ENCODE data around the gene LRRC8D.

DNA sequence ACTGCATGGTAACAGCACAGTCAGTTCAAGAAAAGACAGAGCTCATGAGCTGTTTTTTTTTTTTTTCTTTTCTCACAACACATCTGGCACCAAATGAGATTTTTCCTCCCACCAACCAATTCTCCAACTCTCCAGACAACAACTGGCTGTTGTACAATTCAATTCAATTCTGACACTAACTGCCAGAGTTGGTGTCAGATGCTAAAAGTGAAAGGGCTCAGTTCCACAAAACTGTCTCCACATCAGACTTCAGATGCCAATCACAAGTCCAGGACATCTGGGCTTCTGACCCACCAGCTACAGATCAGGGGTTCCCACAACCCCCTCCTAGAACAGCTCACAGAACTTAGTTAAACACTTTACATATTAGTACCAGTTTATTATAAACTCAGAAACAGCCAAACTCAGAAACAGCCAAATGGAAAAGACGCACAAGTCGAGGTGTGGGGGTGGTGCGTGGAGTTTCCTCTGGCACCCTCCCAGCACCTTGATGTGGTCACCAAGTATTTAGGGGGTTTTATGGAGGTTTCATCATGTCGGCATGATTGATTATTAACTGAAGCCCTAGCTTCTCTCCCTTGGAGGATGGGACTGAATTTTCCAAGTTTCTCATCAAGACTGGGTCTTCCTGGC lies 39.2 kb upstream of the LRRC8D start:
- no peak for TF ChIP-seq ZNF274 (IDR thresholded peaks at IDR 0.05; ENCODE audit: low read depth, low read length)
- no peak for TF ChIP-seq YY1 (IDR thresholded peaks at IDR 0.05; ENCODE audit: insufficient read depth, insufficient read length)
- TF ChIP-seq SUZ12 (IDR thresholded peaks at IDR 0.05; ENCODE audit: extremely low read depth, insufficient read depth, insufficient read length), result no peak
